PC-9 (cell line): Measurements from ENCODE around the gene SOX15. TPM values are rescaled to one million over a fixed set of nuclear protein-coding genes. Genes with fewer than 3 reads are reported as not detected.

Source experiments
- BruUV-seq: library from RNA; stranded (reverse); fragments of 400-500 nt; replicated peaks from 2 replicates; lab custom pipeline; 2021; lab: Mats Ljungman, UMichigan
- CTCF ChIA-PET: fragments of 300-600 bp; sonication (Branson Sonifier 250); formaldehyde crosslinking; loops from one replicate; lab custom pipeline; 2022; ENCODE audit warnings: antibody characterized with exemption; lab: Charles Lee
- POLR2A ChIA-PET: fragments of 300-600 bp; sonication (Branson Sonifier 250); formaldehyde crosslinking; loops from one replicate; lab custom pipeline; 2022; ENCODE audit warnings: antibody characterized with exemption; ENCODE audit not compliant: unreplicated experiment; lab: Charles Lee
- DNase-seq, 2 experiments: peaks; one replicate each; pipeline versions ENCODE4 v3.0.0 to v3.0.0-alpha.2; 2015 to 2022; ENCODE audit warnings: mixed read lengths in 1 of 2
- H2AFZ ChIP-seq: fragments of 200-600 bp; sonication (generic); 2 replicates; pipeline ENCODE4 v1.8.1; 2017; ENCODE audit warnings: antibody characterized with exemption
- H3F3A ChIP-seq: fragments of 200-600 bp; sonication (generic); 2 replicates; pipeline ENCODE4 v1.8.1; 2017; ENCODE audit warnings: antibody characterized with exemption, mild to moderate bottlenecking, low read depth; ENCODE audit not compliant: insufficient read depth
- H3K27ac ChIP-seq: fragments of 200-600 bp; sonication (generic); 2 replicates; pipeline ENCODE4 v1.6.1; 2016; ENCODE audit warnings: mixed run types
- H3K27me3 ChIP-seq: fragments of 200-600 bp; sonication (generic); 2 replicates; pipeline ENCODE4 v1.6.1; 2016; ENCODE audit warnings: low read depth, mixed run types; ENCODE audit not compliant: insufficient read depth
- H3K36me3 ChIP-seq: fragments of 200-600 bp; sonication (generic); 2 replicates; pipeline ENCODE4 v1.6.1; 2016; ENCODE audit warnings: low read depth, mixed run types
- H3K4me1 ChIP-seq: fragments of 200-600 bp; sonication (generic); replicated peaks from 2 replicates; pipeline ENCODE4 v1.6.1; 2016; ENCODE audit warnings: mixed run types; ENCODE audit not compliant: insufficient read depth
- H3K4me2 ChIP-seq: fragments of 200-600 bp; sonication (generic); 2 replicates; pipeline ENCODE4 v1.6.1; 2017; ENCODE audit warnings: mixed run types
- H3K4me3 ChIP-seq: fragments of 200-600 bp; sonication (generic); 2 replicates; pipeline ENCODE4 v1.6.1; 2016; ENCODE audit warnings: mixed run types
- H3K79me2 ChIP-seq: fragments of 200-600 bp; sonication (generic); 2 replicates; pipeline ENCODE4 v1.6.1; 2017; ENCODE audit warnings: low read depth, mixed run types
- H3K9me2 ChIP-seq: fragments of 200-600 bp; sonication (generic); 2 replicates; pipeline ENCODE4 v1.8.1; 2017; ENCODE audit warnings: mild to moderate bottlenecking; ENCODE audit not compliant: insufficient read depth
- H3K9me3 ChIP-seq: fragments of 200-600 bp; sonication (generic); 2 replicates; pipeline ENCODE4 v1.8.1; 2016; ENCODE audit warnings: low read depth; ENCODE audit not compliant: insufficient read depth
- H4K20me1 ChIP-seq: fragments of 200-600 bp; sonication (generic); 2 replicates; pipeline ENCODE4 v1.8.1; 2017; ENCODE audit not compliant: insufficient read depth
- CTCF ChIP-seq: fragments of 200-600 bp; sonication (generic); conservative IDR thresholded peaks from 2 replicates; pipeline ENCODE4 v1.6.1; 2017; ENCODE audit warnings: mixed run types, antibody characterized with exemption, mild to moderate bottlenecking, moderate library complexity
- EZH2 ChIP-seq: fragments of 200-600 bp; sonication (generic); IDR thresholded peaks from 2 replicates; pipeline ENCODE4 v1.8.0; 2017; ENCODE audit warnings: antibody characterized with exemption, low read depth
- intact Hi-C: fragments of 100-400 bp; cut with micrococcal nuclease; formaldehyde crosslinking; loops from one replicate; pipeline ENCODE4 v1.10.0; 2022; ENCODE audit not compliant: unreplicated experiment
- total RNA-seq: library from RNA; stranded (reverse); gene quantifications from 2 replicates; pipeline ENCODE4 v1.2.3, GENCODE V29; 2021

SOX15 gene
- total RNA-seq, 1 experiment from 2014 or later = 124 TPM

- Histone ChIP-seq H3K27me3 (no peaks in the 10 kb centered on the region), H4K20me1 (no peaks in the 10 kb centered on the region), H3K4me1 (no peaks in the 10 kb centered on the region), H3K79me2 (no peaks in the 10 kb centered on the region), H3K4me3 (no peak overlapping the region), H3K27ac (no peak overlapping the region), H3K9me2 (no peaks in the 10 kb centered on the region), H3K9me3 (no peaks in the 10 kb centered on the region), H3K36me3 (no peaks in the 10 kb centered on the region), H3F3A (no peaks in the 10 kb centered on the region), H2AFZ (no peak overlapping the region), H3K4me2 (no peak overlapping the region)
- CTCF ChIA-PET = interaction anchor here (0.6 to 1.2 kb wide), 5 partner anchors 20 to 587 kb away, joined by 3 to 15 read pairs (median 3); partner anchors contain the start of genes TP53 and WRAP53
- BruUV-seq = no TSS peak
- TF ChIP-seq EZH2 = no peak
- TF ChIP-seq CTCF = no peak
- POLR2A ChIA-PET = interaction anchor here (0.6 kb wide), 2 partner anchors 54 to 1192 kb away, joined by 3 to 4 read pairs; partner anchors contain the start of gene TP53
- DNase-seq = no peak
- intact Hi-C loops = loop anchor here (5.0 kb wide), 1 partner anchor 54 kb away; the partner anchor contains the start of genes TP53 and WRAP53
Measured at GRCh38 chr17:7633093-7633492, 43.2 kb upstream of the SOX15 start.

GRCh38 chr17:7632492-7632894 is 42.6 kb upstream of the SOX15 start:
- BruUV-seq = no TSS peak
- Histone ChIP-seq H3K4me2 (no peak overlapping the region), H3K27ac (no peak overlapping the region), H3K79me2 (no peaks in the 10 kb centered on the region), H3K27me3 (no peaks in the 10 kb centered on the region), H3F3A (no peaks in the 10 kb centered on the region), H2AFZ (no peak overlapping the region), H4K20me1 (no peaks in the 10 kb centered on the region), H3K4me1 (no peaks in the 10 kb centered on the region), H3K36me3 (no peaks in the 10 kb centered on the region), H3K4me3 (no peak overlapping the region), H3K9me2 (no peaks in the 10 kb centered on the region), H3K9me3 (no peaks in the 10 kb centered on the region)
- TF ChIP-seq CTCF (peak; percentile 54; the same call in 1 of the 2 replicates), EZH2 (no peak)
- ChIA-PET CTCF (interaction anchor here (0.6 to 1.2 kb wide), 5 partner anchors 20 to 587 kb away, joined by 3 to 15 read pairs (median 3); partner anchors contain the start of genes TP53 and WRAP53), POLR2A (interaction anchor here (0.6 kb wide), 1 partner anchor 55 kb away, joined by 3 read pairs; the partner anchor contains the start of gene TP53)
- peak in 1 of 2 experiments; percentile 38 for DNase-seq
- intact Hi-C loops = loop anchor here (5.0 kb wide), 1 partner anchor 55 kb away; the partner anchor contains the start of genes TP53 and WRAP53

- intact Hi-C loops = loop anchor here (5.0 kb wide), 1 partner anchor 56 kb away; the partner anchor contains the start of genes TP53 and WRAP53
- Histone ChIP-seq H3K79me2 (no peaks in the 10 kb centered on the region), H2AFZ (no peak overlapping the region), H3K36me3 (no peaks in the 10 kb centered on the region), H3K9me3 (no peaks in the 10 kb centered on the region), H3K27ac (no peak overlapping the region), H3K9me2 (no peaks in the 10 kb centered on the region), H3F3A (no peaks in the 10 kb centered on the region), H3K27me3 (no peaks in the 10 kb centered on the region), H3K4me1 (peaks cover 1% of the 10 kb centered on the region; the same call in 1 of the 2 replicates), H3K4me2 (no peak overlapping the region), H4K20me1 (no peaks in the 10 kb centered on the region), H3K4me3 (no peak overlapping the region)
- no TSS peak for BruUV-seq
- ChIA-PET CTCF (interaction anchor here (1.2 kb wide), 2 partner anchors 56 to 586 kb away, joined by 3 to 8 read pairs; partner anchors contain the start of genes TP53 and WRAP53), POLR2A (no interaction called here)
- TF ChIP-seq EZH2 = no peak
- no peak for TF ChIP-seq CTCF
- DNase-seq = no peak
Measured at GRCh38 chr17:7631398-7632380, 41.8 kb upstream of the SOX15 start.
